Activated CD4-positive, alpha-beta T cell treated with anti-CD3 and anti-CD28 coated beads, Interleukin-10, Interleukin-2, amounts not matched to agents 100 ng/mL and 50 ng/mL, durations not matched to agents 16 hours and 8 hours (primary cell): ENCODE results near the gene MAPK8.
A peak's percentile ranks its signal among the peaks of the same experiment; 100 is the strongest.
"Not testable (repeated sequence)": the region's sequence is repeated elsewhere in the genome, so short reads cannot be mapped to it uniquely, and the experiment has no call there.

Experiments
- DNase-seq: peaks from one replicate; pipeline ENCODE4 v3.0.0-alpha.2; 2020

Gene MAPK8

DNA sequence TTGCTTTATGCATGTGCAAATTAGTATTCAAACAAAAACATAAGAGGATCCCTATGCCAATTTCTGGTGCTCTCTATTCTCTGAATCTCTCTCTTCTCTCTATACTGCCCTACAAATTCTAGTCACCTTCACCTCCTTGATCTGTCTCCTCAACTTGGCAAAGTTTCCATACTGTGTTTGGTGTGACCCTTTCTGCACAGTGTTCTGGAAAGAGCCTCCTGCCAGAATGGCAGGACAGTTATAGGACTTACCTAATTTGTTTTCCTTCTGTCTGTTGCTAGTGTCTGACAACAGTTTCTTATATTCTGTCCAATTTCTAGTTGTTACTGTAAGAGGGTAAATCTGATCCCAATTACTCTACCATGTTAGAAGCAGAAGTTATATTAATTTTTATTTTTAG, 34.3 kb downstream of the MAPK8 start:
- DNase-seq, result peak; percentile 13

DNA sequence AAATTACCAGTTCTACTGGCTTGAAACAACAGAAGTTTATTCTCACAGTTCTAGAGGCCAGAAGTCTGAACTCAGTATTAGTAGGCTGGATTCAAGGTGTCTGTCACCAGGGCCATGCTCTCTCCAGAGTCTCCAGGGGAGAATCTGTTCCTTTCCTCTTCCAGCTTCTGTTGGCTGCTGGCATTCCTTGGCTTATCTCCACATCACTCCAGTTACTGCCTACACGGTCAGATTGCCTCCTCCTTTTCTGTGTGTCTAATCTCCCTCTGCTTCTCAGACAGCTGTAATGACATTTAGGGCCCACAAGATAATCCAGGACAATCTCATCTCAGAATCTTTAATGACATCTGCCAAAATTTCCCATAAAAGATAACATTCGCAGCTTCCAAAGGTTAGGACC, 36.6 kb downstream of the MAPK8 start:
- no peak for DNase-seq

DNA sequence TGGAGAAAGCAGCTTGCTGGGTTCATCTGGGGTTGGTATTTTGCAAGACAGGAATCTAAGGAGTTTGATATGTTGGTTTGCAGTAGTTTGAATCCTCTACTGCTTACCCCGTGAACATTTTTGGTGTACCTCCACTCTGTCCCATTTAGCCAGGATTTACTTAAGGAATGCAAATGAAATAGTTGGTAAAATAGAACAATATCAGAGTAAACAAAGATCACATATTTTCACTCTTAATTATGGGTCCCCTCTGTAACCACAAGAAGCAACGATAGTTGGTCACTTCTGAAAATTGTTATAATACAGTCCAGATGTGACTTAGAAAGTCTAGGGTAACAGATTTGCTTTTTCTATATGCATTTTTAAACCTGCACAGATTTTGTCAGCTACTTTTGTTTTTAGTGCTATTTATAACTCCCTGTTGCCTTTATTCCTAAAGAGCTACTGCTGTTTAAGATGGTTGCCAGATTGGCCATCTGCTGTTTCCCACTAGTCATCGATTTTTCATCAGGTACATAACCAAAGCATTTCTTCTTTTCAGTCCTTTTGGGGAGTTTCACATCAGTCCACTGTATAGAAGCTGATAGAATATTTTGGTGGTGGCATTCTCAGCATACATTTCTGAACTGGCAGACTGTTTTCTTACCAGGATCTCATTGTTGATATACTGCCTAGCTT, 37.6 kb downstream of the MAPK8 start:
- DNase-seq, result no peak

DNA sequence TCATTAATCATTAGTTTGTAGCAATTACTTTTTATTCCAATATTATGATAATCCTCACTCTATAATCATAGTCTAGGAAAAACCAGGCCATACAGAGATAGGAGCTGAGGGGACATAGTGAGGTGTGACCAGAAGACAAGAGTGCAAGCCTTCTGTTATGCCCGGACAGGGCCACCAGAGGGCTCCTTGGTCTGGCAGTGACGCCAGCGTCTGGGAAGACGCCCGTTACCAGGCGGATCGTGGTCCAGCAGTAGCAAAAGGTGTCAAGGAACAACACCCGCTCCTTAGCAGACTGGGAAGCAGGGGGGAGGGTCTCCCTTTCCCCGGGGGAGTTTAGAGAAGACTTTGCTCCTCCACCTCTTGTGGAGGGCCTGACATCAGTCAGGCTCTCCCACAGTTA, 39.8 kb downstream of the MAPK8 start:
- peak; percentile 11 for DNase-seq

DNA sequence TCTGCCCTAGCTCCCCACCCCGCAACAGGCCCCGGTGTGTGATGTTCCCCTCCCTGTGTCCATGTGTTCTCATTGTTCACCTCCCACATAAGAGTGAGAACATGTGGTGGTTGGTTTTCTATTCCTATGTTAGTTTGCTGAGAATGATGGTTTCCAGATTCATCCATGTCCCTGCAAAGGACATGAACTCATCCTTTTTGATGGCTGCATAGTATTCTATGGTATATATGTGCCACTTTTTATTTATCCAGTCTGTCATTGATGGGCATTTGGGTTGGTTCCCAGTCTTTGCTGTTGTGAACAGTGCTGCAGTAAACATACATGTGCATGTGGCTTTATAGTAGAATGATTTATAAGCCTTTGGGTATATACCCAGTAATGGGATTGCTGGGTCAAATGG, 41.1 kb downstream of the MAPK8 start:
- DNase-seq, result not testable (repeated sequence)

DNA sequence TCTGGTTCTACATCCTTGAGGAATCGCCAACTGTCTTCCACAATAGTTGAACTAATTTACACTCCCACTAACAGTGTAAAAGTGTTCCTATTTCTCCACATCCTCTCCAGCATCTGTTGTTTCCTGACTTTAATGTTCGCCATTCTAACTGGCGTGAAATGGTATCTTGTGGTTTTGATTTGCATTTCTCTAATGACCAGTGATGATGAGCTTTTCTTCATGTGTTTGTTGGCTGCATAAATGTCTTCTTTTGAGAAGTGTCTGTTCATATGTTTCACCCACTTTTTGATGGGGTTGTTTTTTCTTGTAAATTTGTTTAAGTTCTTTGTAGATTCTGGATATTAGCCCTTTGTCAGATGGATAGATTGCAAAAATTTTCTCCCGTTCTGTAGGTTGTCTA, 41.5 kb downstream of the MAPK8 start:
- not testable (repeated sequence) for DNase-seq

DNA sequence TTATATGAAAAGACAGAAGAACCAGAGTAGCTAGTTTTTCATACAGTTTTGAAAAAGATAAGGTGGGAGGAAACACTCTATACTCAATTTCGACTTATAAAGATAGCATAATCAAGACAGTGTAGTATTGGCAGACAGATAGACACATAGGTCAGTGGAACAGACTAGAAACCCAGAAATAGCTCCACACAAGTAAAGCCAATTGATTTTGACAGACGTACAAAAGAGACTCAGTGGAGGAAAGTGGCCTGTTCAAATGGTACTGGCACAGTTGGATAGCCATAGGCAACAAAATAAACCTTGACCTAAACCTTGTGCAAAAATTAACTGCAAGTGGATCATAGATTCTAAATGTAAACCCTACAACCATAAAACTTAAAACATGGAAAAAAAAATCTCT, 46.8 kb downstream of the MAPK8 start:
- DNase-seq, result no peak

DNA sequence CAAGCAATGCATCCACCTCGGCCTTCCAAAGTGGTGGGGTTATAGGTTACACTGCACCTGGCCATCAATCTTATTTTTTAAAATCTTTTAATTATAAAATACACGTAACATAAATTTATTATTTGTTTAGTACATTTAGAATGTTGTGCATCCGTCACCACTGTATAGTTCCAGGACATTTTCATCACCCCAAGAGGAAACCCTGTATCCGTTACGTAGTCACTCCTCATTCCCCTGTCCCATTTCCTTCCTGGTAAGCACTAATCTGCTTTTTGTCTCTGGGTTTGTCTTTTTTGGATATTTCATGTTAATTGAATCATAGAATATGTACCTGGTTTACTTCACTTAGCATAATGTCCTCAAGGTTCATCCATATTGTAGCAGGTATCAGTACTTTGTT, 51.2 kb downstream of the MAPK8 start:
- DNase-seq, result no peak

DNA sequence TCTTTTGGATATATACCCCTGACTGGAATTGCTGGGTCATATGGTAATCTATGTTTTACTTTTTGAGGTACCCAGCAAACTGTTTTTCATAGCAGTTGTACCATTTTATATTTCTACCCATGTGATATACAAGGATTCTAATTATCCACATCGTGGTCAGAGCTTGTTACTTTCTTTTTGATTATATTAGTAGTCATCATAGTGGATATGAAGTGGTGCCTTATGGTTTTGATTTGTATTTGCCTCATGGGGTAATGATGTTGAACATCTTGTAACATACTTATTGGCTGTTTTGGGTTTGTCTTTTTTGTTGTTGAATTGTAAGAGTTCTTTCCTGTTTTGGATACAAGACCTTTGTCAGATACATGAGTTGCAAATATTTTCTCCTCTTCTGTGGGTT, 51.7 kb downstream of the MAPK8 start:
- peak; percentile 24 for DNase-seq

DNA sequence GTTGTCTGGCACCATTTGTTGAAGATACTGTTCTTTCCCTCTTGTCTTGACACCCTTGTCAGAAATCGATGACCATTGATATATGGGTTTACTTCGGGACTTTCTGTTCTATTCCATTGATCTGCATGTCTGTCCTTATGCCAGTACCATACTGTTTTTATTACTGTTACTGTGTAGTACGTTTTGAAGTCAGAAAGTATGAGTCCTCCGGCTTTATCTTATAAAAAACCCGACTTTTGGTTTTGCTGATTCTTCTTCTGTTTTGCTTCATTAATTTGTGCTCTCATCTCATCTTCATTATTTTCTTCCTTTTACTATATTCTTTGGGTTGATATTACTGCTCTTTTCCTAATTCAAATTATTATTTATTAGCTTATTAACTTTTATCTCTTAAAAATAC, 52.4 kb downstream of the MAPK8 start:
- DNase-seq, result no peak

DNA sequence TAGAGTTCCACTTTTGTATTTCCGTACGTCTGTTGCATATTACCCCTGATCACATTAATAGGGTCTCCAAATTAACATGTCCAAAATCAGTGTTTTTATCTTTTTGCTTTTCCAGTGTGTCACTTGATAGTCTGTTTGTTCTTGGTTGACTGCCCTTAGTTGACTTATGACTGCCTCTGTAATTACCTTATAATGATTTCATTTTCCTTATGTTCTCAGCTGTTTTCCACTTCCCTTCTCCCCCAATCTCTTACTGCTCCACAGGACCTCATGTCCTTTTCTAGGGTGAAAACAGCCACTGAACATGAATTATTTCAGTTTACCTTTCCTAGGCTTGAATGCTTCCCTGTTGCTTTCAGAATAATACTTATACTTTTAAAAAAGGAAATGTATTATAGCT, 54.7 kb downstream of the MAPK8 start:
- no peak for DNase-seq

DNA sequence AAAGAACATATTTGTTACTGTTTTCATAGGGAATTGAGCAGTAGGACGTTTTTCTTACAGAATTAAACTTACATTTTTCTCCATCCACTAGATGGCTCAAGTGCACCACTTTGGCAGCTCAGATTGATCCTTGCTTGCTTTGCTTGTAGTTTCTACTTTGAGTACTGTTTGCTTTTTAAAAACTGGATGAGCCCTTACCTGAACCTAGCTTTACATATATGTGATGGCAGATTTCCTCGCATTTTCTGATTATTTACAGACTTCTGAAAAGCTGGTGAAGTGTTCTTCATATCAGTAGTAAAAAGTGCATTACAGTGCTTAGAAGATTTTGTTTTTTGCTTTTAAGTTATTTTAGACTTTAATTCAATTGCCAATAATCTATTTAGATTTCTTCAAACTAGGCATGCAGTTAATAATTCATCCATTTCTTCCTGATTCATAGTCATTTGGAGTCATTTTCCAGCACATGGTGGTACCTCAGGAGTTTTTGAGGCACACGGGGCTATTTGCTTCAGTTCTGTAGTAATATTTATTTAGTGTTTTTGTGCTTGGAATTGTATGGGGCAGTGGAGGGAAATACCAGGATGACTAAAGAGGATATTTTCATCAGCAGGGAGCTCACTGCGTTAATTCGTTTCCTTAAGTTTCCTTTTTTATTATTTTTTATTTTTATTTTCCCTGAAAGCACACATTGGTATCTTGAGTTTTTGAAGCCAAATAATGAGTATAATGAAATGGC, 57.3 kb downstream of the MAPK8 start:
- DNase-seq, result peak; percentile 56

DNA sequence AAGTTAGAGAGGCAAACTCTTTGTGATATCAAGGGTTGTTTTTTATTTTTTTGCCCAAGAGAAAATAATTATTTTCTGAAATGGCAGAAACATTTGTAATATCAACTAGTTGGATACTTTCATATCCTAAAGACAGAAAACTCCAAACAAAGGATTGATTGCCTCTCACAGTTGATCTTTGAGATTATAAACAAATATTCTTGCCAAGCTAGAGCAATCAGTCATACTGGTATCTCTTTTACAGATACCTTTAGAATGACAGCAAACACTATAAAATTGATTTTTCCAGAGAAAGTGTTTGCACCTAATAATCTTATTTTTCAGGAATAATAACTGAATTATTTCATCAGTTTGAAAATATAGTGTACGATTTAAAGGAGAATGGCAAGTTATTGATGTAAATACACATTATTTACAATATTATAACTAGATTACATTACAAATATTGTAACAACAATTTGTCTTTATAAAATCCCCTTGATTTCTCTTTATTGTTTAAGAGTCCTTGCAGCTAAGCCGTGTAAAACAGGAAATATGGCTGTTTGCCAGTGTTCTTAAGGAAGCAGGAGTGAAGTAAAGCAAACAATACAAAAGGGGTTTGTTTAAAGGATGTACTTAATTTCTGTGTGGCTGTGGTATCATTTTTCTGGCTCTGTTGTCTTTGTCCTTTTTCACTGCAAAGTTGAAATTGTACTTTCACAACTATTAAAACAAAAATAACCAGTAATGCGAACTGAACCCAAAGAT, 58.4 kb downstream of the MAPK8 start:
- no peak for DNase-seq

DNA sequence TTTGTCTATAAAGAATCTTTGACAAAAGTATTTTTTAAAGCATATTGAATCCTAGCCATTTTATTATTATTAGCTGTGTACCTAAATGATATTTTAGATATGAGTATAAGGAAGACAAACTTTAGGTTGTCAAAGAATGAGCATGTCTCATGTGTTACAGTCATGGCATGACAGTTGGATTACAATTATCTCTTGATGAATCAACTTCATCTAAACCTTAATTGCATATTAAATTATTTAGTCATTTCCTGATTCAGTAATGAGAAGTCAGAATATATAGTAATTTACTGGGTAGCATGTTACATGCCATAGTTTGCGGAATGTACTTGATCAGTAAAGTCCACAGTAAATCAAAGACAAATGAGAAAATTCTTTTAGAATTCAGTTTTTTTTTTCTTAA, 59.2 kb downstream of the MAPK8 start:
- no peak for DNase-seq

DNA sequence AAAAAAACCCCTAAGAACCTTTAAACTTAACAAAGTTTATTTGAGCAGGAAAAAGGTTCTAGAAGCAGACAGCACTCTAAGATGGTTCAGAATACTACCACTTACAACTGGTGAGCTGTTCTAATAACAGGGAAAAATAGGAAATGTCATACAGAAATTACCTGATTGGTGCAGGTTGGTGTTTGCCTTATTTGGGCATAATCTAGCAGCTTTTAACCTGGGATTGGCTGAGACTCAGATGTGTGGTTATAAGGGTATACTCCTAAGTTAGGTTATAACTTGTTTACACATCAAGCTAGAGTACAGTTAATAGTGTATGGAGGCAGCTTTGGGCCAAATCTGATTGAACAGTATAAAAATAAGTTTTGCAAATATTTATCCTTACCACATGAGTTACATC, 59.8 kb downstream of the MAPK8 start:
- DNase-seq, result no peak

DNA sequence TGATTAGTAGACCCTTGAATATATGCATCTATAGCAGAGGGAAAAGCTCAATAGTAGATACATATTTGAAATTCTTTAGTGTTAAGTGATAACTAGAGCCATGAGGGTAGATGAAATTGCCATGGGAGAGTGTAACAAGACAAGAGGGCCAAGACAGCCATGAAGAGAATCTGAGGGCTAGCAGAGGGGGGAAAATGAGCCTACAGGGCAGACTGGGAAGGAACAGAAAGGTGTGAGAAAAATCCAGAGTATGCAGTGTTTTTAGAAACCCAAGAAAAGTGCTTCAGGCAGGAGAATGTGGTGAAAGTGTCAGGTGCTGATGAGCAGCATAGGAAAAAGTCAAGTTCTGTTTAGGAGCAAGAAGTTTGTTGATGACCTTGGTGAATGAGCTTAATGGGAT, 63.0 kb downstream of the MAPK8 start:
- no peak for DNase-seq

DNA sequence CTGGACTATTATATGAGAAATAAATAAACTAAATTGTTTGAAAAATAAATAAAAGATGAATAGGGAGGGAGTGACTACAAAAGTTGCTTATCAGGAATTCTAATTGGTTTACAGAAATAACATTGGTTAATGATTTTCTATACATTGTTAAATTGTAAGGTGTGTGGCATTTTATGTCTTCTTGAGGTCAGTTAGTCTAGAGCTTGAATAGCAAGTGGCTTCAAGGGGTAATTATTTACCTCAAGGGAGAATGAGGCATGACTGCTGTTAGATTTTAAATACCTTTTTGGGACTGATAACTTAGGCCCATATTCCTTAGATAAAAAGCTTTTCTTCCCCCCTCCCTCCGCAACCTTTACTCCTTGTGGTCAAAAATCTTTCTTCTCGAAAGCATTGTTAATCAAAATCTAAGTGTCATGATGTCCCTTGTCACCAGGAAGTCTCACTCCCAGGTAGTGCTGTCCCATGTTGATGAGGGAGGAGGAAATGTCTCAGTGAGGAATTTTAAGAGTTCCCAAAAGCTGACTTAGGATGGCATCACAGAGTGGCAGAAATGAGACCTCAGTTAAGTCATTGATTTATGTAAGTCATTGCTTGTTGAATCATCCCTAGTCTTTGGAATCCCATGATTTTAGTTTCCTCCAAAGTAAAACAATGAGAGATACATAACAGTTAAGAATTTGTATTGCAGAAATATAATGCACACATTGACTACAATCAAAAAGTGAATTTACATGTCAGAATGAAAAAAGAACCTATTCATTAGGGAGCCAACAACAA, 71.5 kb downstream of the MAPK8 start:
- no peak for DNase-seq

DNA sequence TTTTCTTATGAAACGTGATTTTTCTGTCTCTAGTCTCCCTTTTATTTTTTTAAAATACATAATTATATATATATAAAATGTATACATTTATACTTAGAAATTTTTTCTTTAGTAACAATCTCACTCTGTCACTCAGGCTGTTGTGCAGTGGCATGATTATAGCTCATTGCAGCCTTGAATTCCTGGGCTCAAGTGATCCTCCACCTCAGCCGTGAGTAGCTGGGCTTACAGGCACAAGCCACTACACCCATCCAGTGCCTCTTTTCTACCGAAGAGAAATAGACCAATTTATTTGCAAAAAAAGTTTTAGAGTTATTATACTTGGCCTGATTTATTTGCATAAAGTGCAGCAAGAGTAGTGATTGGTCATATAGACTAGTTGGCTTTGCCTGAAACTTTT, 72.2 kb downstream of the MAPK8 start:
- no peak for DNase-seq

DNA sequence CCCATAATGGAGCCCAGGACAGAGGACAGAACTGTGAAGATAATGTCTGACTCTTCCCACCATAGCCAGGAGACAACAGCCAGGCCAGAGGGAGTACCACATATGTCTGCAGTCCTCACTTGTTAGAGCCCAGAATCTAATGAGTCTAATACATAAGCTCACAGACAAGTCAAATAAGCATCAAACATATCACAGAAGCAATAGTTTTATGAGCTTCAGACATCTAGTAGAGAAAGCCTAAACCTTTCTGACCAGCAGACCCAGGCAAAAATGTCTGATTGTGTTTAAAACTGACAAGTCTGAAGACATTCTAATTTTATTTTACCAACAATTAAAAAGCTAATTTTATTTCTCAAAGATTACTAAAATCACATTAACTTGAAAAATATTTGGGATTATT, 75.5 kb downstream of the MAPK8 start:
- DNase-seq, result no peak

DNA sequence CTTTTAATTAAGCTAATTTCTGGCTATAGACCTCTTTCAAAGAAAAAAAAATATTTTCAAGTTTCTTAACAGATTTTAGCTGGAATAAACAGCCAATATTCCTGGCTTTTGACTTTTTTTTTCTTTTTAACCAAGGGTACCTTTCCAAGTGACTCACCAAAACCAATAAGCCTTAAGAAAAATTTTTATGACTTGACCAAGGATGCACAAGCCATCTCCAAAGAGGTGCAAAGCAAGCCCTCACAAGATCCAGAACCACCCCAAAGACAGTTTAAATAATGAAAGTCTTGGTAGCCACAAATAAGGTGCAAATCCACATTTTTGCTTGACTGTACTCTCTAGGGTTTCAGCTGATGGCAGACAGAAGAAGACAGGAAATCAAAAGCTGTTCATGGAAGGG, 76.5 kb downstream of the MAPK8 start:
- no peak for DNase-seq

DNA sequence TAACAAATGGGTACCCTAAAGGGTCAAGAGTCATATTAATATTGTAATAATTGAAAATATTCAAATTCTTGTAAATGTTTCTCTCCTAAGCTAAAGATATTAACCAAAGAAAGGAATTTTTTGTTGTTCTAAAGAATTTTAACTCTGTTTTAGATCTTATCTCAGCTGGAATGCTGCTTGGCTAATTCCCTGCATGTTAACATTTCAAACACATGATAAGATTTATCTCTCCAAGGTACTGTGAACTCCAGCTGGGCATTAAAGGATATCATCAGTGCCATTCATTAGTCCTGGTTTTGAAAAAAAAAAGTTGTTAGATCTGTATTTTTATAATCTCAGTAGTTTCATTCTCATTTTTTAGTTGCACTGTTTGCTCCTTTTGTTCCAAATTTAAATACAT, 76.9 kb downstream of the MAPK8 start:
- no peak for DNase-seq

DNA sequence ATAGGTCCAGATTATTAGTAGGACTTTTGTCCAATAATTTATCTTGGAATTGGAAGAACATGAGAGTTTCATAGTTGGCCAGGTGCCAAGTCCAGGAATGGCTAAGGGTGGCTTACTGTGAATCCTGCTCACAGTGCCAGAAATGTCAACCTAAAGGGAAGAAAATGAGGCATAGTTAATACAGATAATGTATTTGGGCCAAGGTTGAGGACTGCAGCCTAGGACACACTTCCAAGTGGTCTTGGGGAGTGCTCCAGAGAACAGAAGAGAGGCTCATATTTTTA, 78.2 kb downstream of the MAPK8 start:
- DNase-seq, result no peak

DNA sequence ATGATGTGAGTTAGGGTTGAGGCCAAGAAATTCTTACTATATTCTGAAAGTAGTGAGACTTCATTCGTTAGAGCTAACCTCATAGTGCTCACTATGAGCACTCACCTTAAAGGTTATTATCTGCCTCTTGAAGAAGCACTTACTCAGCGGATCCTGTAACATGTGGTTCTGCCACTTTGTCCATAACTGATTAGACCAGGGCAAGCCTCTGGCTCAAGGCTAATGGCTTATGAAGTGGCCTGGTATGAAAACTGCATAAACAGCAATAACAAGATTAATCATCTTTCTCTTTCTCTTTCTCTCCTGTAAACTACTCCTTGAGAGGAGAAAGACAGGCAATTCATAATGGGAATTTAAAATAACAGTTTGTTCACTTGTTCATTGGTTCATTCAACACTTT, 82.8 kb downstream of the MAPK8 start:
- DNase-seq, result peak; percentile 25
